HEK293 (cell line): ENCODE measurements around the gene TIGD3.

Experiments used
- EGR2 ChIP-seq: fragments of 450-650 bp; formaldehyde crosslinking; IDR thresholded peaks from 2 replicates; pipeline ENCODE4 v1.5.1; 2016; ENCODE audit warnings: low read depth, missing biosample characterization, missing genetic modification characterization
- GLI4 ChIP-seq: fragments of 450-650 bp; formaldehyde crosslinking; IDR thresholded peaks from 2 replicates; pipeline ENCODE4 v1.5.1; 2016; ENCODE audit warnings: missing biosample characterization, missing genetic modification characterization
- KLF8 ChIP-seq: fragments of 450-650 bp; formaldehyde crosslinking; IDR thresholded peaks from 2 replicates; pipeline ENCODE4 v1.5.1; 2016; ENCODE audit warnings: missing biosample characterization, missing genetic modification characterization
- MEIS1 ChIP-seq: sonication (generic); formaldehyde crosslinking; IDR thresholded peaks from 2 replicates; pipeline ENCODE4 v1.8.1; 2022; ENCODE audit warnings: missing genetic modification reagents, mild to moderate bottlenecking, borderline replicate concordance
- MZF1 ChIP-seq: fragments of 450-650 bp; formaldehyde crosslinking; IDR thresholded peaks from 2 replicates; pipeline ENCODE4 v1.5.1; 2017; ENCODE audit warnings: missing biosample characterization, missing genetic modification characterization, borderline replicate concordance
- OVOL3 ChIP-seq: fragments of 450-650 bp; formaldehyde crosslinking; IDR thresholded peaks from 2 replicates; pipeline ENCODE4 v1.5.1; 2016; ENCODE audit warnings: missing biosample characterization, missing genetic modification characterization
- SALL2 ChIP-seq: fragments of 450-650 bp; formaldehyde crosslinking; IDR thresholded peaks from 2 replicates; pipeline ENCODE4 v1.5.0; 2017; ENCODE audit warnings: missing biosample characterization, mild to moderate bottlenecking, missing genetic modification characterization, borderline replicate concordance
- SETDB1 ChIP-seq: IDR thresholded peaks from one replicate; pipeline ENCODE4 v1.6.1; 2017; ENCODE audit warnings: mild to moderate bottlenecking, low read length, moderate library complexity, mixed read lengths; ENCODE audit not compliant: insufficient read length
- TCF7L2 ChIP-seq: IDR thresholded peaks from 2 replicates; pipeline ENCODE4 v1.6.1; 2011; ENCODE audit warnings: low read depth, mild to moderate bottlenecking, inconsistent platforms, low read length, moderate library complexity, borderline replicate concordance
- YY2 ChIP-seq: fragments of 450-650 bp; formaldehyde crosslinking; IDR thresholded peaks from 2 replicates; pipeline ENCODE4 v1.5.1; 2016; ENCODE audit warnings: missing biosample characterization, missing genetic modification characterization
- ZFP3 ChIP-seq: fragments of 450-650 bp; formaldehyde crosslinking; IDR thresholded peaks from 2 replicates; pipeline ENCODE4 v1.5.1; 2016; ENCODE audit warnings: low read depth, missing biosample characterization, missing genetic modification characterization
- ZIC2 ChIP-seq: fragments of 450-650 bp; formaldehyde crosslinking; IDR thresholded peaks from 2 replicates; pipeline ENCODE4 v1.5.1; 2016; ENCODE audit warnings: missing biosample characterization, missing genetic modification characterization
- ZNF114 ChIP-seq: fragments of 450-650 bp; formaldehyde crosslinking; IDR thresholded peaks from 2 replicates; pipeline ENCODE4 v1.5.0; 2017; ENCODE audit warnings: missing biosample characterization, missing genetic modification characterization
- ZNF132 ChIP-seq: fragments of 450-650 bp; formaldehyde crosslinking; IDR thresholded peaks from 2 replicates; pipeline ENCODE4 v1.5.1; 2017; ENCODE audit warnings: missing biosample characterization, missing genetic modification characterization, borderline replicate concordance
- ZNF169 ChIP-seq: fragments of 450-650 bp; formaldehyde crosslinking; IDR thresholded peaks from 2 replicates; pipeline ENCODE4 v1.5.1; 2016; ENCODE audit warnings: missing biosample characterization, missing genetic modification characterization
- ZNF175 ChIP-seq: fragments of 450-650 bp; formaldehyde crosslinking; IDR thresholded peaks from 2 replicates; pipeline ENCODE4 v1.5.1; 2016; ENCODE audit warnings: missing biosample characterization, missing genetic modification characterization
- ZNF211 ChIP-seq: fragments of 450-650 bp; formaldehyde crosslinking; IDR thresholded peaks from 2 replicates; pipeline ENCODE4 v1.5.1; 2016; ENCODE audit warnings: low read depth, missing biosample characterization, missing genetic modification characterization
- ZNF23 ChIP-seq: fragments of 450-650 bp; formaldehyde crosslinking; IDR thresholded peaks from 2 replicates; pipeline ENCODE4 v1.5.1; 2016; ENCODE audit warnings: missing biosample characterization, missing genetic modification characterization, borderline replicate concordance
- ZNF324 ChIP-seq: fragments of 450-650 bp; formaldehyde crosslinking; IDR thresholded peaks from 2 replicates; pipeline ENCODE4 v1.5.1; 2016; ENCODE audit warnings: missing biosample characterization, missing genetic modification characterization
- ZNF341 ChIP-seq: fragments of 450-650 bp; formaldehyde crosslinking; IDR thresholded peaks from 2 replicates; pipeline ENCODE4; 2016; ENCODE audit warnings: low read depth, missing biosample characterization, missing genetic modification characterization
- ZNF350 ChIP-seq: fragments of 450-650 bp; formaldehyde crosslinking; IDR thresholded peaks from 2 replicates; pipeline ENCODE4 v1.5.0; 2017; ENCODE audit warnings: missing biosample characterization, mild to moderate bottlenecking, missing genetic modification characterization
- ZNF366 ChIP-seq: fragments of 450-650 bp; formaldehyde crosslinking; conservative IDR thresholded peaks from 2 replicates; pipeline ENCODE4 v1.5.1; 2016; ENCODE audit warnings: missing biosample characterization, missing genetic modification characterization
- ZNF501 ChIP-seq: fragments of 450-650 bp; formaldehyde crosslinking; IDR thresholded peaks from 2 replicates; pipeline ENCODE4 v1.5.1; 2016; ENCODE audit warnings: missing biosample characterization, missing genetic modification characterization
- ZNF518A ChIP-seq: fragments of 450-650 bp; formaldehyde crosslinking; conservative IDR thresholded peaks from 2 replicates; pipeline ENCODE4 v1.5.1; 2016; ENCODE audit warnings: low read depth, missing biosample characterization, missing genetic modification characterization
- ZNF544 ChIP-seq: fragments of 450-650 bp; formaldehyde crosslinking; IDR thresholded peaks from 2 replicates; pipeline ENCODE4 v1.5.0; 2017; ENCODE audit warnings: missing biosample characterization, missing genetic modification characterization
- ZNF555 ChIP-seq: fragments of 450-650 bp; formaldehyde crosslinking; conservative IDR thresholded peaks from 2 replicates; pipeline ENCODE4 v1.5.1; 2017; ENCODE audit warnings: missing biosample characterization, mild to moderate bottlenecking, missing genetic modification characterization, inconsistent platforms
- ZNF585B ChIP-seq: fragments of 450-650 bp; formaldehyde crosslinking; IDR thresholded peaks from 2 replicates; pipeline ENCODE4 v1.5.1; 2016; ENCODE audit warnings: missing biosample characterization, missing genetic modification characterization
- ZNF624 ChIP-seq: fragments of 450-650 bp; formaldehyde crosslinking; IDR thresholded peaks from 2 replicates; pipeline ENCODE4 v1.5.1; 2017; ENCODE audit warnings: missing biosample characterization, missing genetic modification characterization
- ZNF626 ChIP-seq: fragments of 450-650 bp; sonication (Bioruptor Pico); formaldehyde crosslinking; IDR thresholded peaks from 2 replicates; pipeline ENCODE4 v1.5.1; 2018; ENCODE audit warnings: missing biosample characterization, missing genetic modification characterization, inconsistent platforms
- ZNF629 ChIP-seq: fragments of 450-650 bp; formaldehyde crosslinking; IDR thresholded peaks from 2 replicates; pipeline ENCODE4 v1.5.1; 2017; ENCODE audit warnings: missing biosample characterization, missing genetic modification characterization
- ZNF645 ChIP-seq: fragments of 450-650 bp; formaldehyde crosslinking; IDR thresholded peaks from 2 replicates; pipeline ENCODE4; 2016; ENCODE audit warnings: missing biosample characterization, missing genetic modification characterization
- ZNF658 ChIP-seq: fragments of 450-650 bp; formaldehyde crosslinking; IDR thresholded peaks from 2 replicates; pipeline ENCODE4; 2016; ENCODE audit warnings: missing biosample characterization, missing genetic modification characterization
- ZNF677 ChIP-seq: fragments of 450-650 bp; IDR thresholded peaks from 2 replicates; pipeline ENCODE4 v1.5.0; 2018; ENCODE audit warnings: missing biosample characterization, mild to moderate bottlenecking, missing genetic modification characterization, moderate library complexity

TIGD3 gene

DNA sequence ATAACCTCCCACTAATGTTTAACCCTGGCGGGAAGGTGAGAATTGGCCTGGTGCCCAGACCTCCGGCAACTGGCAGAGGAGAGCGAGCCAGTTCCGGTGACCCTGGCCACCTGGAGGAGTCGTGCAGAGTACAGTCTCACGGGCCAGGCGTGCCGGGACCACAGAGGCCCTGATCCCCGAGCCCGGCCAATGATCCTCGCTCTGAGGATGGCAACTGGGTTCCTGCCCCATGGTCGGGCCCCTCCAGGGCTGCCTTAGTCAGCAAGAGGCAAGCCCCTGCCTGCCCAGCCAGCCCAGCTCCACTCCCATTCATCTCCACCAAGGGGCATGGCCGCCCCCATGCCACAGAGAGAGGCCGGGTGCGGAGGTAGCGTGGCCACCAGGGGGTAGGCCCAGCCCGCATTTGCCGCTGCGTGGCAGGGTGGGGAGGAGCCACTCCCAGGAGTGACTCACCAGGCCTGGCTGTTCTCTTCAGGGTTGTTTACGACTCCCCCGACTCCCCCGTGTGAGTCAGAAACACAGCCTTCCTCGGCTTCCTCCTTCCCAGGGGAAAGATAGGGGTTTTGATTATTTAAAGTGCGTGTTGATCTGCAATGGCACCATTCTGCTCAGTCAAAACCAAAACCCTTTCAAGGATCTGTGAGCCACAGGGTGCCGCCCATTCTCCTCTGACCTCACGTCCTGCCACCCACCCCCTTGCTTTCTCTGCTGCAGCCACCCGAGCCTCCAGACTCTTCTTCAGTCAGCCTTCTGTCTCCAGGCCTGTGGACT lies 27.7 kb downstream of the TIGD3 start, which contains the start of gene SLC25A45 (continued):
- TF ChIP-seq SALL2 (tag by site-specific recombination) = no peak
- no peak for TF ChIP-seq ZFP3 (tag by site-specific recombination)
- TF ChIP-seq ZNF114 = no peak
- TF ChIP-seq ZNF175 (tag by site-specific recombination) = no peak
- TF ChIP-seq ZNF324 (tag by site-specific recombination) = no peak; the same call in 1 of the 2 replicates
- no peak for TF ChIP-seq ZNF169
- no peak for TF ChIP-seq SETDB1
- TF ChIP-seq ZNF585B (tag by site-specific recombination) = no peak
- TF ChIP-seq KLF8 (tag by site-specific recombination) = peak; percentile 87; the same call in 1 of the 2 replicates
- TF ChIP-seq ZIC2 (tag by site-specific recombination) = peak; percentile 97
- TF ChIP-seq ZNF658 (tag by site-specific recombination) = no peak
- TF ChIP-seq ZNF341 (tag by site-specific recombination) = peak; percentile 98
- TF ChIP-seq ZNF366 (tag by site-specific recombination) = peak; percentile 92
- TF ChIP-seq ZNF677 (tag by site-specific recombination) = peak; percentile 97
- no peak for TF ChIP-seq TCF7L2
- no peak for TF ChIP-seq ZNF132 (tag by site-specific recombination)
- TF ChIP-seq MEIS1 (CRISPR knock-in tag) = no peak
- no peak for TF ChIP-seq ZNF350 (tag by site-specific recombination)
- peak; percentile 92 for TF ChIP-seq ZNF629 (tag by site-specific recombination)
- no peak; the same call in 1 of the 2 replicates for TF ChIP-seq MZF1 (tag by site-specific recombination)
- no peak for TF ChIP-seq ZNF624 (tag by site-specific recombination)
- TF ChIP-seq ZNF501 (tag by site-specific recombination) = peak; percentile 86
- TF ChIP-seq ZNF211 (tag by site-specific recombination) = no peak
- TF ChIP-seq ZNF645 (tag by site-specific recombination) = no peak
- TF ChIP-seq ZNF23 (tag by site-specific recombination) = no peak
- TF ChIP-seq EGR2 = peak; percentile 65
- no peak for TF ChIP-seq ZNF555 (tag by site-specific recombination)
- TF ChIP-seq ZNF626 (tag by site-specific recombination) = no peak
- 0 out of 2 replicates have a peak, but pooled peaks have one; percentile 11 for TF ChIP-seq ZNF518A
- no peak for TF ChIP-seq OVOL3
- no peak for TF ChIP-seq GLI4 (tag by site-specific recombination)
- TF ChIP-seq YY2 (tag by site-specific recombination) = peak; percentile 91
- no peak for TF ChIP-seq ZNF544 (tag by site-specific recombination)
